HFFc6 (cell line): Measurements from ENCODE around the gene MARF1. TPM values are rescaled to one million over a fixed set of nuclear protein-coding genes. Genes with fewer than 3 reads are reported as not detected.
"Not testable (repeated sequence)": the region's sequence is repeated elsewhere in the genome, so short reads cannot be mapped to it uniquely, and the experiment has no call there.

ENCODE experiments used
- DNase-seq: peaks from one replicate; pipeline ENCODE4 v3.0.0-alpha.2; 2018
- H3K27ac Mint-ChIP-seq: 2 replicates; pipeline ENCODE4 v1.8.0; 2020; ENCODE audit warnings: mild to moderate bottlenecking, mixed read lengths
- H3K27me3 Mint-ChIP-seq: 2 replicates; pipeline ENCODE4 v1.8.0; 2021; ENCODE audit warnings: mild to moderate bottlenecking, moderate library complexity, mixed read lengths; ENCODE audit not compliant: insufficient read depth
- H3K36me3 Mint-ChIP-seq: 2 replicates; pipeline ENCODE4 v1.8.0; 2021; ENCODE audit warnings: low read depth, mixed read lengths
- H3K4me1 Mint-ChIP-seq: 2 replicates; pipeline ENCODE4 v1.8.0; 2020; ENCODE audit warnings: low read depth, mixed read lengths
- H3K4me3 Mint-ChIP-seq: 2 replicates; pipeline ENCODE4 v1.8.0; 2020; ENCODE audit warnings: mild to moderate bottlenecking, moderate library complexity, mixed read lengths
- H3K9me3 Mint-ChIP-seq: 2 replicates; pipeline ENCODE4 v1.8.0; 2020; ENCODE audit warnings: mild to moderate bottlenecking, mixed read lengths
- CTCF ChIP-seq: fragments of 200-600 bp; sonication (generic); IDR thresholded peaks from 2 replicates; pipeline ENCODE4 v1.5.0; 2021; ENCODE audit warnings: antibody characterized with exemption, mild to moderate bottlenecking
- total RNA-seq, 6 experiments: library from RNA; stranded (reverse); fragmentation: NEBNext Ultra II Directional; extraction: Animal tissue kit (Norgen Biotek cat#: 25700); gene quantifications; 2 replicates in 1 of 6; 3 replicates in 5 of 6; pipeline ENCODE4 v1.2.3, GENCODE V29; 2021

Gene MARF1
- total RNA-seq, 6 experiments from 2014 or later, result 34.9 to 39.4 (median 38.5) TPM

DNA sequence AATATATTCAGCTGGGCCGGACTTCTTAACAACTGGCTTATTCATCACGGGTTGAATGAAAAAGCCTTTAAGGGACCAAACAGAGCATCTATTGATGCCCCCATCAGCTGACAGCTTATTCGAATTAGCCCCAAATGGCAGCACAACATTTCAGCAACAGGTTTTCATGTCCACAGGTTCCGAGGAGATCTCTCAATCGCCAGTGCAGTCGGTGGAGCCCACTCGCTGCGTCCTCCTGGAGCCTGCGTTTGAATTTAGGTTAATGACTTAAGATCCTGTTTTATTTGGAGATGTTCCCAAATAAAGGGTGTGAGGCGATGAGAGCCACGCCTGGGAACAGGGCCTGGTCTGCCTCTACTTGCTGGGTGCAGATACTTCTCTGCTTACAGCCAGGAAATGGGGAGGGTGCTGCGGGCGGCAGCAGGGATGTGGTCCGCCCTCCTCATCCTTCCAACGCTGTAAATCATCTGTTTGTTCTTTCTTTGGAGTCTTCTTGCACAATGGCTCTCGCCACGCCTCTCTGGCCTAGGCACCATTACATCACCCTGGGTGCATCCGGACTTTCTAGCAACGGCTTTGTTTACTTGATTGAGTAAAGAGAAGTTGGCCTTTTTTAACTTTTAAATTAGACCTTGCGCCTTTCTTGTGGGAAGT, 29.7 kb upstream of the MARF1 start:
- H3K27ac Mint-ChIP-seq, result peak overlapping the region; percentile 96

GRCh38 chr16:15672127-15672513, 29.2 kb upstream of the MARF1 start:
- peak overlapping the region; percentile 96 for H3K27ac Mint-ChIP-seq
- peak overlapping the region; percentile 62; the same call in 1 of the 2 replicates for H3K4me3 Mint-ChIP-seq

More for the DNA sequence above, 29.7 kb upstream of the MARF1 start:
- peaks cover 34% of the 10 kb centered on the region for H3K4me1 Mint-ChIP-seq
- DNase-seq, result peak; percentile 97
- H3K4me3 Mint-ChIP-seq, result peak overlapping the region; percentile 62
- no peak for TF ChIP-seq CTCF
- H3K9me3 Mint-ChIP-seq, result no peaks in the 10 kb centered on the region
- peaks cover 23% of the 10 kb centered on the region for H3K36me3 Mint-ChIP-seq
- peaks cover 3% of the 10 kb centered on the region for H3K27me3 Mint-ChIP-seq

GRCh38 chr16:15671530-15672117, 28.7 kb upstream of the MARF1 start:
- Mint-ChIP-seq H3K4me3 (no peak overlapping the region), H3K27me3 (peaks cover 2% of the 10 kb centered on the region; the same call in 1 of the 2 replicates), H3K27ac (peak overlapping the region; percentile 96), H3K36me3 (peaks cover 25% of the 10 kb centered on the region), H3K4me1 (peaks cover 34% of the 10 kb centered on the region), H3K9me3 (no peaks in the 10 kb centered on the region)
- DNase-seq, result no peak
- TF ChIP-seq CTCF, result no peak

More at GRCh38 chr16:15672127-15672513, 29.2 kb upstream of the MARF1 start:
- Mint-ChIP-seq H3K4me1 (peaks cover 34% of the 10 kb centered on the region), H3K36me3 (peaks cover 25% of the 10 kb centered on the region)
- not testable (repeated sequence) for H3K9me3 Mint-ChIP-seq, H3K27me3 Mint-ChIP-seq, DNase-seq

DNA sequence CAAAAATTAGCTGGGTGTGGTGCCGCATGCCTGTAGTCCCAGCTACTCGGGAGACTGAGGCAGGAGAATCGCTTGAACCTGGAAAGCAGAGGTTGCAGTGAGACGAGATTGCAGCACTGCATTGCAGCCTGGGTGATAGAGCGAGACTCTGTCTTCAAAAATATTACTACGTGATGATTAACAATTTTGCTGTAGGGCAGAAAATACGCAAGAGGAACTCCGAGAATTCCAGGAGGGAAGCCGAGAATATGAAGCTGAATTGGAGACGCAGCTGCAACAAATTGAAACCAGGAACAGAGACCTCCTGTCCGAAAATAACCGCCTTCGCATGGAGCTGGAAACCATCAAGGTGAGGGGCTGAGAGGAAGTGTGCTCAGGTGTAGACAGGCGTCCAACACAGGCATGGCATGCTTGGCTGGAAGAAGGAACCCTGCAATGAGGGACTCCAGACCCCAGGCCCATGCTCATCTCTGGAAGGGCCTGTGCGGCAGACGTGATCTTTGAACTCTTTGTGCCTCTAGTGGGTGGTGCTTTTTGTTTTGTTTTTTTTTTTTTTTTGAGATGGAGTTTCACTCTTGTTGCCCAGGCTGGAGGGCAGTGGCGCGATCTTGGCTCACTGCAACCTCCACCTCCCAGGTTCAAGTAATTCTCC, 24.3 kb upstream of the MARF1 start:
- Mint-ChIP-seq H3K36me3 (peaks cover 30% of the 10 kb centered on the region), H3K27ac (no peak overlapping the region), H3K9me3 (no peaks in the 10 kb centered on the region), H3K4me1 (peaks cover 15% of the 10 kb centered on the region), H3K27me3 (peaks cover 2% of the 10 kb centered on the region; the same call in 1 of the 2 replicates), H3K4me3 (no peak overlapping the region)
- DNase-seq, result no peak
- no peak for TF ChIP-seq CTCF

GRCh38 chr16:15665107-15665506, 22.2 kb upstream of the MARF1 start:
- no peak for TF ChIP-seq CTCF
- Mint-ChIP-seq H3K27me3 (peaks cover 2% of the 10 kb centered on the region; the same call in 1 of the 2 replicates), H3K27ac (no peak overlapping the region), H3K4me3 (no peak overlapping the region), H3K9me3 (no peaks in the 10 kb centered on the region), H3K4me1 (peaks cover 12% of the 10 kb centered on the region), H3K36me3 (peaks cover 27% of the 10 kb centered on the region)
- DNase-seq, result no peak

DNA sequence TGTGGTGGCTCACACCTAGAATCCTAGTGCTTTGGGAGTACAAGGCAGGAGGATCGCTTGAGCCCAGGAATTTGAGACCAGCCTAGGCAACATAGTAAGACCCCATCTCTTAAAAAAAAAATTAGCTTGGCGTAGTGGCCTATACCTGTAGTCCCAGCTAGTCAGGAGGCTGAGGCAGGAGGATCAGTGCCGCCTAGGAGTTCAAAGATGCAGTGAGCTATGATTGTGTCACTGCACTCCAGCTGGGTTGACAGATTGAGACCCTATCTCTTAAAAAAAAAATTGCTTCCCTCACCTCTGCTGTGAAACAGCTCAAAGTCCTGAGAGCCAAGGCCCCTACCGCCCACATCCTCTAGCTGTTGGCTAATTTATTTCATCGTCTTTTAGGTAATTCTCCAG, 17.2 kb upstream of the MARF1 start:
- H3K4me1 Mint-ChIP-seq, result peaks cover 7% of the 10 kb centered on the region
- H3K4me3 Mint-ChIP-seq, result no peak overlapping the region
- peaks cover 10% of the 10 kb centered on the region; the same call in 1 of the 2 replicates for H3K36me3 Mint-ChIP-seq
- no peaks in the 10 kb centered on the region; the same call in 1 of the 2 replicates for H3K27me3 Mint-ChIP-seq
- no peak for DNase-seq
- no peaks in the 10 kb centered on the region for H3K9me3 Mint-ChIP-seq
- no peak for TF ChIP-seq CTCF
- H3K27ac Mint-ChIP-seq, result no peak overlapping the region
